SU-DHL-6 (cell line): Measurements from ENCODE around the gene PDRG1.

Source experiments
- EZH2phosphoT487 ChIP-seq: fragments of 200-600 bp; sonication (generic), shearing (Covaris generic); conservative IDR thresholded peaks from 2 replicates; pipeline ENCODE4 v1.6.1; 2018; ENCODE audit warnings: mild to moderate bottlenecking, antibody characterized with exemption, low read length, moderate library complexity, mixed read lengths
- TF ChIP-seq, protein P1 (sequence below): fragments of 200-600 bp; sonication (generic); IDR thresholded peaks from one replicate; pipeline ENCODE4 v1.5.1; 2017; ENCODE audit warnings: antibody characterized with exemption, mild to moderate bottlenecking, low read length, moderate library complexity; ENCODE audit not compliant: insufficient read depth, poor library complexity, severe bottlenecking

DNA sequence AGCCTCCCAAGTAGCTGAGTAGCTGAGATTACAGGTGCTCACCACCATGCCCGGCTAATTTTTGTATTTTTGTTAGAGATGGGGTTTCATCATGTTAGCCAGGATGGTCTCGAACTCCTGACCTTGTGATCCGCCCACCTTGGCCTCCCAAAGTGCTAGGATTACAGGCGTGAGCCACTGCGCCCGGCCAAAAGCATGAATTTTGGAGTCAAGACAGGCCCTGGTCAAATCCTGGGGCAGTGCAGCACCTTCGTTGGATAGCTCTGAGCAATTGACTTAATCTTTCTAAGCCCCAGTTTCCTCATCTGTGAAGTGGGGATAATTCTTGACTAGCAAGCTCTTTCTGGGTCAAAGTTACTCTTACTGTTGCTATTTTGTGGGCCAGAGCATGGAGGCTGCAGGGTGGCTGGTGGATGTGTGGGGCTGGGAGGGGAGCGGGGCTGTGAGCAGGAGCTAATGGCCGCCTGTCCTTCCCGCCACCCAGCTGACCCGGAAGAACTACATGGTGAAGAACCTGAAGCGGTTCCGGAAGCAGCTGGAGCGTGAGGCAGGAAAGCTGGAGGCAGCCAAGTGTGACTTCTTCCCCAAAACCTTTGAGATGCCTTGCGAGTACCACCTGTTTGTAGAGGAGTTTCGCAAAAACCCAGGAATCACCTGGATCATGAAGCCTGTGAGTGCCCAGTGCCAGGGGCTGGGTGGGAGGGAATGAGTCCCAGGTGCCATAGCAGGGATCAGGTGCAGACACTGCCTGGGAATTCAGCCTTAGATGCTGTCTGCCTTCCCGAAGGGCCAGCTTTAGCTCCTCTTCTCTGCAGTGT lies 42.4 kb downstream of the PDRG1 start:
- TF ChIP-seq, protein P1, sequence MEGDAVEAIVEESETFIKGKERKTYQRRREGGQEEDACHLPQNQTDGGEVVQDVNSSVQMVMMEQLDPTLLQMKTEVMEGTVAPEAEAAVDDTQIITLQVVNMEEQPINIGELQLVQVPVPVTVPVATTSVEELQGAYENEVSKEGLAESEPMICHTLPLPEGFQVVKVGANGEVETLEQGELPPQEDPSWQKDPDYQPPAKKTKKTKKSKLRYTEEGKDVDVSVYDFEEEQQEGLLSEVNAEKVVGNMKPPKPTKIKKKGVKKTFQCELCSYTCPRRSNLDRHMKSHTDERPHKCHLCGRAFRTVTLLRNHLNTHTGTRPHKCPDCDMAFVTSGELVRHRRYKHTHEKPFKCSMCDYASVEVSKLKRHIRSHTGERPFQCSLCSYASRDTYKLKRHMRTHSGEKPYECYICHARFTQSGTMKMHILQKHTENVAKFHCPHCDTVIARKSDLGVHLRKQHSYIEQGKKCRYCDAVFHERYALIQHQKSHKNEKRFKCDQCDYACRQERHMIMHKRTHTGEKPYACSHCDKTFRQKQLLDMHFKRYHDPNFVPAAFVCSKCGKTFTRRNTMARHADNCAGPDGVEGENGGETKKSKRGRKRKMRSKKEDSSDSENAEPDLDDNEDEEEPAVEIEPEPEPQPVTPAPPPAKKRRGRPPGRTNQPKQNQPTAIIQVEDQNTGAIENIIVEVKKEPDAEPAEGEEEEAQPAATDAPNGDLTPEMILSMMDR = no peak
- no peak for TF ChIP-seq EZH2phosphoT487
